WTC11 (cell line): ENCODE data around the gene FRMD8.

Source experiments
- ATF1 ChIP-seq: sonication (generic); formaldehyde crosslinking; IDR thresholded peaks from 2 replicates; pipeline ENCODE4 v1.8.1; 2023; ENCODE audit warnings: mild to moderate bottlenecking, moderate library complexity, missing genetic modification reagents
- CREB1 ChIP-seq: sonication (generic); formaldehyde crosslinking; IDR thresholded peaks from 2 replicates; pipeline ENCODE4 v1.8.0; 2023; ENCODE audit warnings: mild to moderate bottlenecking, missing genetic modification reagents
- ETV6 ChIP-seq: sonication (generic); formaldehyde crosslinking; IDR thresholded peaks from 2 replicates; pipeline ENCODE4 v1.8.1; 2022; ENCODE audit warnings: mild to moderate bottlenecking, missing genetic modification reagents
- MYBL2 ChIP-seq: sonication (generic); formaldehyde crosslinking; IDR thresholded peaks from 2 replicates; pipeline ENCODE4 v1.8.1; 2023; ENCODE audit warnings: mild to moderate bottlenecking, moderate library complexity, missing genetic modification reagents
- SP1 ChIP-seq: sonication (generic); formaldehyde crosslinking; conservative IDR thresholded peaks from 2 replicates; pipeline ENCODE4 v1.8.1; 2022; ENCODE audit warnings: missing genetic modification reagents
- TEAD4 ChIP-seq: sonication (generic); formaldehyde crosslinking; IDR thresholded peaks from 2 replicates; pipeline ENCODE4 v1.8.0; 2022; ENCODE audit warnings: mild to moderate bottlenecking, missing genetic modification reagents
- ZNF219 ChIP-seq: sonication (generic); formaldehyde crosslinking; IDR thresholded peaks from 2 replicates; pipeline ENCODE4 v1.8.0; 2023; ENCODE audit warnings: missing genetic modification reagents, mild to moderate bottlenecking, borderline replicate concordance
- TF ChIP-seq, protein P1 (sequence below): sonication (generic); formaldehyde crosslinking; IDR thresholded peaks from 2 replicates; pipeline ENCODE4 v1.8.1; 2022; ENCODE audit warnings: mild to moderate bottlenecking, moderate library complexity, missing genetic modification reagents
- TF ChIP-seq, protein P2 (sequence below): sonication (generic); formaldehyde crosslinking; IDR thresholded peaks from 2 replicates; pipeline ENCODE4 v1.8.1; 2023; ENCODE audit warnings: mild to moderate bottlenecking, missing genetic modification reagents, moderate library complexity
- TF ChIP-seq, protein P3 (sequence below): sonication (generic); formaldehyde crosslinking; IDR thresholded peaks from 2 replicates; pipeline ENCODE4 v1.8.0; 2022; ENCODE audit warnings: mild to moderate bottlenecking, missing genetic modification reagents
- TF ChIP-seq, protein P4 (sequence below): fragments of 200-600 bp; IDR thresholded peaks from 2 replicates; pipeline ENCODE4 v1.8.0; 2022; ENCODE audit warnings: antibody characterized with exemption
- TF ChIP-seq, protein P5 (sequence below): fragments of 250-450 bp; sonication (Bioruptor Pico); IDR thresholded peaks from 2 replicates; pipeline ENCODE4 v2.1.2; 2022; ENCODE audit warnings: mild to moderate bottlenecking, moderate library complexity

DNA sequence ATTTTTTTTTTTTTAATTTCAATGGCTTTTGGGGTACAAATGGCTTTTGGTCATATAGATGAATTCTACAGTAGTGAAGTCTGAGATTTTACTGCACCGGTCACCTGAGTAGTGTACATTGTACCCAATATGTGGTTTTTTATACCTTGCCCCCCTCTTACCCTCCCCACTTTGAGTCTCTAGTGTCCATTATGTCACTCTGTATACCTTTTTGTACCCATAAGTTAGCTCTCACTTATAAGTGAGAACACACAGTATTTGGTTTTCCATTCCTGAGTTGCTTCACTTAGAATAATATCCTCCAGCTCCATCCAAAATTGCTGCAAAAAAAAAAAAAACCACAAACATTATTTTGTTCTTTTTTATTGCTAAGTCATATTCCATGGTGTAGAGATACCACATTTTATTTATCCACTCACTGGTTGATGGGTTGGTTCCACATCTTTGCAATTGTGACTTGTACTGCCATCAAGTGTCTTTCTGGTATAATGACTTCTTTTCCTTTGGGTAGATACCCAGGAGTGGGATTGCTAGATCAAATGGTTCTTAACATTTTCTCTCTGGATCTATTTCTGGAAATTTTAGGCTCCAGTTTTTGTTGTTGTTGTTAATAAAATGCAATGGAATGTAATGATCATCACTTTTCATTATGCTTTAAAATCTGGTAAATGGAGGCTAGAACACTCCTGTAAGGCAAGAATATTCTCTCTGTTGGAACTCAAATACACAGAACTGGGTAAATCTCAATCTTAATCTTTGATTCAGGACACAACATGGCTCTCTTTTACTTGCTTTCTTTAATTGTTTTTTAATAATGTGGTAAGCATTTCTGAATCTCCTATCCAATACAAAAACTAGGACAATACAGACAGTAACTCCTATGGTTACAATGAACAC, 46.5 kb downstream of the FRMD8 start:
- TF ChIP-seq, protein P1, sequence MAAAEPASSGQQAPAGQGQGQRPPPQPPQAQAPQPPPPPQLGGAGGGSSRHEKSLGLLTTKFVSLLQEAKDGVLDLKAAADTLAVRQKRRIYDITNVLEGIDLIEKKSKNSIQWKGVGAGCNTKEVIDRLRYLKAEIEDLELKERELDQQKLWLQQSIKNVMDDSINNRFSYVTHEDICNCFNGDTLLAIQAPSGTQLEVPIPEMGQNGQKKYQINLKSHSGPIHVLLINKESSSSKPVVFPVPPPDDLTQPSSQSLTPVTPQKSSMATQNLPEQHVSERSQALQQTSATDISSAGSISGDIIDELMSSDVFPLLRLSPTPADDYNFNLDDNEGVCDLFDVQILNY (CRISPR knock-in tag): no peak
- TF ChIP-seq ATF1 (no peak), SP1 (CRISPR knock-in tag) (no peak), ETV6 (no peak), ZNF219 (no peak), CREB1 (no peak), MYBL2 (CRISPR knock-in tag) (no peak), TEAD4 (no peak)
- TF ChIP-seq, protein P2, sequence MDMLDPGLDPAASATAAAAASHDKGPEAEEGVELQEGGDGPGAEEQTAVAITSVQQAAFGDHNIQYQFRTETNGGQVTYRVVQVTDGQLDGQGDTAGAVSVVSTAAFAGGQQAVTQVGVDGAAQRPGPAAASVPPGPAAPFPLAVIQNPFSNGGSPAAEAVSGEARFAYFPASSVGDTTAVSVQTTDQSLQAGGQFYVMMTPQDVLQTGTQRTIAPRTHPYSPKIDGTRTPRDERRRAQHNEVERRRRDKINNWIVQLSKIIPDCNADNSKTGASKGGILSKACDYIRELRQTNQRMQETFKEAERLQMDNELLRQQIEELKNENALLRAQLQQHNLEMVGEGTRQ: no peak
- TF ChIP-seq, protein P3, sequence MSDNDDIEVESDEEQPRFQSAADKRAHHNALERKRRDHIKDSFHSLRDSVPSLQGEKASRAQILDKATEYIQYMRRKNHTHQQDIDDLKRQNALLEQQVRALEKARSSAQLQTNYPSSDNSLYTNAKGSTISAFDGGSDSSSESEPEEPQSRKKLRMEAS (CRISPR knock-in tag): no peak
- TF ChIP-seq, protein P4, sequence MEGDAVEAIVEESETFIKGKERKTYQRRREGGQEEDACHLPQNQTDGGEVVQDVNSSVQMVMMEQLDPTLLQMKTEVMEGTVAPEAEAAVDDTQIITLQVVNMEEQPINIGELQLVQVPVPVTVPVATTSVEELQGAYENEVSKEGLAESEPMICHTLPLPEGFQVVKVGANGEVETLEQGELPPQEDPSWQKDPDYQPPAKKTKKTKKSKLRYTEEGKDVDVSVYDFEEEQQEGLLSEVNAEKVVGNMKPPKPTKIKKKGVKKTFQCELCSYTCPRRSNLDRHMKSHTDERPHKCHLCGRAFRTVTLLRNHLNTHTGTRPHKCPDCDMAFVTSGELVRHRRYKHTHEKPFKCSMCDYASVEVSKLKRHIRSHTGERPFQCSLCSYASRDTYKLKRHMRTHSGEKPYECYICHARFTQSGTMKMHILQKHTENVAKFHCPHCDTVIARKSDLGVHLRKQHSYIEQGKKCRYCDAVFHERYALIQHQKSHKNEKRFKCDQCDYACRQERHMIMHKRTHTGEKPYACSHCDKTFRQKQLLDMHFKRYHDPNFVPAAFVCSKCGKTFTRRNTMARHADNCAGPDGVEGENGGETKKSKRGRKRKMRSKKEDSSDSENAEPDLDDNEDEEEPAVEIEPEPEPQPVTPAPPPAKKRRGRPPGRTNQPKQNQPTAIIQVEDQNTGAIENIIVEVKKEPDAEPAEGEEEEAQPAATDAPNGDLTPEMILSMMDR: no peak
- TF ChIP-seq, protein P5, sequence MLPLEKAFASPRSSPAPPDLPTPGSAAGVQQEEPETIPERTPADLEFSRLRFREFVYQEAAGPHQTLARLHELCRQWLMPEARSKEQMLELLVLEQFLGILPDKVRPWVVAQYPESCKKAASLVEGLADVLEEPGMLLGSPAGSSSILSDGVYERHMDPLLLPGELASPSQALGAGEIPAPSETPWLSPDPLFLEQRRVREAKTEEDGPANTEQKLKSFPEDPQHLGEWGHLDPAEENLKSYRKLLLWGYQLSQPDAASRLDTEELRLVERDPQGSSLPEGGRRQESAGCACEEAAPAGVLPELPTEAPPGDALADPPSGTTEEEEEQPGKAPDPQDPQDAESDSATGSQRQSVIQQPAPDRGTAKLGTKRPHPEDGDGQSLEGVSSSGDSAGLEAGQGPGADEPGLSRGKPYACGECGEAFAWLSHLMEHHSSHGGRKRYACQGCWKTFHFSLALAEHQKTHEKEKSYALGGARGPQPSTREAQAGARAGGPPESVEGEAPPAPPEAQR (CRISPR knock-in tag): no peak
